ENCODE results near the gene NPR2.

NPR2 gene

DNA sequence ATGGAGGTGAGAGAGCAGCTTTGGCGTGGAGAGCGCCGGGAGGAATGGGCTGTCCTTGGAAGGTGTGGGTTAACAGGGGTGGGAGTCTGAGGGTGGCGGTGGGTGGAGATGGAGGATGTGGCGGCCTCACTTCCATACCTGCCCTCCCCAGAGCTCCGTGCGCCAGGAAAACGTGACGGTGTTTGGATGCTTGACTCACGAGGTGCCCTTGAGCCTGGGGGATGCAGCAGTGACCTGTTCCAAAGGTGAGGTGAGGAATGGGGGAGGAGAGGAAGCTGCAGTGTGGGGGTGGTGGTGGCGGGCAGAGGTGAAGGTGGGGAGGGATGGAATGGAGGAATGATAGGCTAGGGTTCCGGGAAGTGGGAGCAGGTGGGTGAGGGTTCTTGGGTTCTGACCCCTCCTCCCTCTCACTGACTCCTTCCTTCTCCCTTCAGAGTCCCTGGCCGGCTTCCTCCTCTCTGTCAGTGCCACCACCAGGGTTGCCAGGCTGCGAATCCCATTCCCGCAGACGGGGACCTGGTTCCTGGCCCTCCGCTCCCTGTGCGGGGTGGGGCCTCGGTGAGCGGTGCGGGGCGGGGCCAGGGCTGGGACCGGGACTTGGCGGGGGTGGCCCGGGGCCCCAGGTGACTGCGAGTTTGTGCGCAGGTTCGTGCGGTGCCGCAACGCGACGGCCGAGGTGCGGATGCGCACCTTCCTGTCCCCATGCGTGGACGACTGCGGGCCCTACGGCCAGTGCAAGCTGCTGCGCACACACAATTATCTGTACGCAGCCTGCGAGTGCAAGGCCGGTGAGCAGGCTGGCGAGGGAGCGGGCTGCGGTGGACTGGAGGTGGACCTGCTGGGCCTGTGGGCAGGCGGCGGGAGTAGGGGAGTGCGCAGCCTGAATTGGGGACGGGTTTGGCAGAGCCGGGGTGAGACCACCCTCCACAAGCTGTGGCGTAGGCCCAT, 54.7 kb downstream of the NPR2 start:
- Histone ChIP-seq H3K9me3 (no peaks in the 10 kb centered on the region), H3K27me3 (no peaks in the 10 kb centered on the region), H3K36me3 (no peaks in the 10 kb centered on the region), H3K4me3 (ENCODE audit: low read depth, low read length) (no peak overlapping the region), H3K4me1 (no peaks in the 10 kb centered on the region; the same call in 1 of the 2 replicates)
- DNase-seq, result no peak
- TF ChIP-seq, protein P1, sequence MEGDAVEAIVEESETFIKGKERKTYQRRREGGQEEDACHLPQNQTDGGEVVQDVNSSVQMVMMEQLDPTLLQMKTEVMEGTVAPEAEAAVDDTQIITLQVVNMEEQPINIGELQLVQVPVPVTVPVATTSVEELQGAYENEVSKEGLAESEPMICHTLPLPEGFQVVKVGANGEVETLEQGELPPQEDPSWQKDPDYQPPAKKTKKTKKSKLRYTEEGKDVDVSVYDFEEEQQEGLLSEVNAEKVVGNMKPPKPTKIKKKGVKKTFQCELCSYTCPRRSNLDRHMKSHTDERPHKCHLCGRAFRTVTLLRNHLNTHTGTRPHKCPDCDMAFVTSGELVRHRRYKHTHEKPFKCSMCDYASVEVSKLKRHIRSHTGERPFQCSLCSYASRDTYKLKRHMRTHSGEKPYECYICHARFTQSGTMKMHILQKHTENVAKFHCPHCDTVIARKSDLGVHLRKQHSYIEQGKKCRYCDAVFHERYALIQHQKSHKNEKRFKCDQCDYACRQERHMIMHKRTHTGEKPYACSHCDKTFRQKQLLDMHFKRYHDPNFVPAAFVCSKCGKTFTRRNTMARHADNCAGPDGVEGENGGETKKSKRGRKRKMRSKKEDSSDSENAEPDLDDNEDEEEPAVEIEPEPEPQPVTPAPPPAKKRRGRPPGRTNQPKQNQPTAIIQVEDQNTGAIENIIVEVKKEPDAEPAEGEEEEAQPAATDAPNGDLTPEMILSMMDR (IDR thresholded peaks at IDR 0.05; ENCODE audit: low read depth, low read length), result no peak

DNA sequence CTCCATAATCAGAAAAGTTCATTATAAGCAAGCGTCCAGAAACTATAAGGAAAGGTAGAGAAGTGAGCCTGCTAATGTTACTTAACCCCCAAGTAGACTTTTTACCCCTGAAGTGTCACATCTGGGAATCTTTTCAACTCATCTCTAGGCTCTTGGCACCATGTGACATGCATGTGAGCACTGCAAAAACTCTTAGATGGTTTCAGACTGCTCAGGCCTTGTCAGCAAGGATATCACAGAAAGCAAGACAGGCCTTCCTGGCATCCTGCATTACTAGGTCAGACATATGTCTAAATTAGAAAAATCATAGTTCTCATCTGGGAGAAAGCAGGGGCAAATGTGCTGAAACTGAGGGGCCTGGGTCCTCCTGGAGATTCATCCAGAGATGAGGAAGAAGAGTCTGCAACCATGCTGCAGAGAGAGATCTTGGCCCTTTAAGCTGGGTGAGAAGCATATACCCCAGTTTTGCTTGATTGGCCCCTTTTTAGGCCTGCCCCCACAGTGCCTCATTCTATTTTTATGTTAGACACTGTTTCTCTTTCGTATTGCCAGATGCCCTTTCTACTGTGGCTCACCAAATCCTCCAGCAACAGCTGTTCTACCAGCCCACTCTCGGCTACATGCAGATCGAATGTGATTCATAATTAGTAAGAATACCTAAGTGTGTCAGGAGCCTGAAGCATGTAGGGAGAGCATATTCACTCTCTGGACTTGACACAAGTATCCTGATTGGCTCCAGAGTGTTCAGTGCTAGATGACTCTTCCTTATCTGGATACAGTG, 56.6 kb downstream of the NPR2 start:
- Histone ChIP-seq H3K27me3 (no peaks in the 10 kb centered on the region), H3K36me3 (no peaks in the 10 kb centered on the region), H3K4me3 (ENCODE audit: low read depth, low read length) (no peak overlapping the region), H3K9me3 (no peaks in the 10 kb centered on the region), H3K4me1 (no peaks in the 10 kb centered on the region; the same call in 1 of the 2 replicates)
- no peak for DNase-seq
- TF ChIP-seq, protein P1 (IDR thresholded peaks at IDR 0.05; ENCODE audit: low read depth, low read length), result no peak

DNA sequence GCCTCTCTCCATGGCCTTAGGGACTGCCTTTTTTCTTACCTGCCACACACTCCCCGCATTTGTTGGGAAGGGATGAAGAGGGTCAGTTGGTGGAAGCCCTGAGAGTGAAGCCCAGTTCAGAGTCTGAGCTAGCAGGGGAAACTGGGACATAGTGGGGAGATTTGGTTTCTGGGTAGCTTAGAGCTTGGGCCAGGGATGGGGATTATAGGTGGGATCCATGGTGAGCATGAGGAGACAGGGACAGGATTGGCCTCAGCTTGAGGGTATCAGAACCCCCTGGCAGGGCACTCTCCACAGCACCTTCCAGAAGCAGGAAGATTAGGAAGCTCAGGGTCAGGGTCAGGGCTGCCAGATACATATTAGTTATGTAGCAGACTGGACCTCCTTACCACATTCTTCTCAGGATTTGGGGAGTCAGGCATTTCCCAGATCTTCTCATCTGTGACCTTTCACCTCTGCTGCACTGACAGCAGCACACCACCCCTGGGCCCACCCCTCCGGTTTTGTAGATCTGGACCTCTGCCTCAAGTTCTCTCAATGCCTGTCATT, 61.0 kb downstream of the NPR2 start:
- Histone ChIP-seq H3K9me3 (no peaks in the 10 kb centered on the region), H3K36me3 (no peaks in the 10 kb centered on the region), H3K4me3 (ENCODE audit: low read depth, low read length) (no peak overlapping the region), H3K27me3 (no peaks in the 10 kb centered on the region), H3K4me1 (no peaks in the 10 kb centered on the region; the same call in 1 of the 2 replicates)
- TF ChIP-seq, protein P1 (IDR thresholded peaks at IDR 0.05; ENCODE audit: low read depth, low read length), result no peak
- no peak for DNase-seq

DNA sequence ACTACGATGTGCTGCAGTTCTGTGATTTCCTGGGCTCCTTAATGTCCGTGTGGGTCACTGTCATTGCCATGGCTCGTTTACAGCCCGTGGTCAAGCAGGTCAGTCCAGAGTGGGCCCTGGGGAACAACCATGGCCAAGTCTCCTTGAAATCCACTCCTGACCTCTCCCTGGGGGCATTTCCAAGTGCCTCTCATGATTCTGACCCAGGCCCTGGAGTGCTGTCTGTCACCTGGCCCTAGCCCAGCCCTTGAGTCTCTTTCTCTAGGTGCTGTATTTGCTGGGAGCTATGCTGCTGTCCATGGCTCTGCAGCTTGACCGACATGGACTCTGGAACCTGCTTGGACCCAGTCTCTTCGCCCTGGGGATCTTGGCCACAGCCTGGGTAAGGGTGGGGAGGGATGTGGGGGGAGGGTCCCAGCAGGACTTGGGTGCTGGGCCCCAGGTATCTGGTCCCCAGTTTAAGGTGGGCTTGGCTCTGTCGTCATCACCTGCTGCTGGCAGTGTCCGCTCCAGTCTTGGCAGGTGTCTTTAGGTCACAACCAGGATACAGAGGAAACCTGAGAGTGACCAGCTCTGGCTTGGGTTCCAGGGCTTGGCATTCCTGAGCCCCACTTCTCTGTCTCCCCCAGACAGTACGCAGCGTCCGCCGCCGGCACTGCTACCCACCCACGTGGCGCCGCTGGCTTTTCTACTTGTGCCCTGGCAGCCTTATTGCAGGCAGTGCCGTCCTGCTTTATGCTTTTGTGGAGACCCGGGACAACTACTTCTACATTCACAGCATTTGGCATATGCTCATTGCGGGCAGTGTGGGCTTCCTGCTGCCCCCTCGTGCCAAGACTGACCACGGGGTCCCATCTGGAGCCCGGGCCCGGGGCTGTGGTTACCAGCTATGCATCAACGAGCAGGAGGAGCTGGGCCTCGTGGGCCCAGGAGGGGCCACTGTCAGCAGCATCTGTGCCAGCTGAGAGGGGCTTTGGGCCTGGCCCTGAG, 61.8 kb downstream of the NPR2 start:
- TF ChIP-seq, protein P1 (IDR thresholded peaks at IDR 0.05; ENCODE audit: low read depth, low read length), result no peak
- Histone ChIP-seq H3K27me3 (no peaks in the 10 kb centered on the region), H3K4me3 (ENCODE audit: low read depth, low read length) (no peak overlapping the region), H3K9me3 (no peaks in the 10 kb centered on the region), H3K4me1 (no peaks in the 10 kb centered on the region; the same call in 1 of the 2 replicates), H3K36me3 (no peaks in the 10 kb centered on the region)
- no peak for DNase-seq

DNA sequence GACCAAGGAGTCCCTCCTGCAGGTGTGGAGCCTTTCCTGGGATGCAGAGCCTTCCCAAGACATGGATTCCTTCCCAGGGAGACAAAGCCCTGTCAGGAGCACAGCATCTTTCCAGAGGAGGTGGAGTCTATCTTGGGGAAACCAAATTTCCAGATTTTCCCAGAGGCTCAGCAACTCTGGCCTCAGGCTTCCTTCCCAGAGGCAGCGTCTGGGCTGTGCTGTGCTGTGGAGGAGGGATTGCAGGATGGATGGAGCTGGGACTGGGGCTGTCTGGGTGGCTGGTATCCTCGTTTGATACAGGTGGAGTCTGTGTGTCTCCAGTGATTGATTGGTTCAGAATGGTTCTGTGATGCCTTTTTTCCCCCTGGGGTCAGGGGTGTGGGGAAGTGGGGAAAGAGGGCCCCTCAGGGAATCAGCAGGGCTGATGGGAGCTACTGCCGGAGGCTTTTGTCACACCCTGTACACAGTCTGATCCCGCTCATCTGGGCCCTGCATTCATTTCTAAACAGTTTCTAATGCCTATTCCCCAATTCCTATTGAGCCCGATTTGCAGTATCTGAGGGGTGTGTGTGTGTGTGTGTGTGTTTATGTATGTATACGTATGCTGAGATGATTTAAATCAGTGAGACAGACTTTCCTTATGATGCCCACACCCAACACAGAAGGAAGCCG, 62.8 kb downstream of the NPR2 start:
- H3K4me3 ChIP-seq (ENCODE audit: low read depth, low read length), result no peak overlapping the region
- TF ChIP-seq, protein P1 (IDR thresholded peaks at IDR 0.05; ENCODE audit: low read depth, low read length), result no peak
- H3K36me3 ChIP-seq, result no peaks in the 10 kb centered on the region
- DNase-seq, result no peak
- H3K27me3 ChIP-seq, result no peaks in the 10 kb centered on the region
- no peaks in the 10 kb centered on the region for H3K4me1 ChIP-seq
- no peaks in the 10 kb centered on the region for H3K9me3 ChIP-seq

All from BE2C (cell line).